Activated naive CD8-positive, alpha-beta T cell (primary cell): ENCODE data around the gene RABGAP1L.
"Not testable (repeated sequence)": the region's sequence is repeated elsewhere in the genome, so short reads cannot be mapped to it uniquely, and the experiment has no call there.

ENCODE experiments used
- H3K27ac Mint-ChIP-seq: one replicate; pipeline ENCODE4 v1.8.0; 2021; ENCODE audit warnings: mixed read lengths
- H3K27me3 Mint-ChIP-seq: one replicate; pipeline ENCODE4 v1.8.0; 2021; ENCODE audit warnings: mixed read lengths
- H3K36me3 Mint-ChIP-seq: one replicate; pipeline ENCODE4 v1.8.0; 2021; ENCODE audit warnings: mixed read lengths
- H3K4me1 Mint-ChIP-seq: one replicate; pipeline ENCODE4 v1.8.0; 2021; ENCODE audit warnings: low read depth, mixed read lengths
- H3K4me3 Mint-ChIP-seq: one replicate; pipeline ENCODE4 v1.8.0; 2021; ENCODE audit warnings: mild to moderate bottlenecking, mixed read lengths
- H3K9me3 Mint-ChIP-seq: one replicate; pipeline ENCODE4 v1.8.0; 2021; ENCODE audit warnings: low read depth, mixed read lengths

RABGAP1L gene

GRCh38 chr1:175024773-175025172, 865.5 kb downstream of the RABGAP1L start:
- H3K36me3 Mint-ChIP-seq, result peaks cover 2% of the 10 kb centered on the region
- peak overlapping the region; percentile 70 for H3K4me3 Mint-ChIP-seq
- peak overlapping the region; percentile 97 for H3K27ac Mint-ChIP-seq
- H3K27me3 Mint-ChIP-seq, result no peaks in the 10 kb centered on the region
- H3K9me3 Mint-ChIP-seq, result peaks cover 4% of the 10 kb centered on the region
- H3K4me1 Mint-ChIP-seq, result peaks cover 40% of the 10 kb centered on the region

GRCh38 chr1:175033953-175034352, 874.6 kb downstream of the RABGAP1L start:
- no peak overlapping the region for H3K27ac Mint-ChIP-seq
- H3K4me3 Mint-ChIP-seq, result no peak overlapping the region
- H3K36me3 Mint-ChIP-seq, result no peaks in the 10 kb centered on the region
- peaks cover 7% of the 10 kb centered on the region for H3K4me1 Mint-ChIP-seq
- H3K27me3 Mint-ChIP-seq, result no peaks in the 10 kb centered on the region
- no peaks in the 10 kb centered on the region for H3K9me3 Mint-ChIP-seq

GRCh38 chr1:175034775-175035174, 875.5 kb downstream of the RABGAP1L start:
- H3K36me3 Mint-ChIP-seq, result no peaks in the 10 kb centered on the region
- no peak overlapping the region for H3K27ac Mint-ChIP-seq
- H3K4me1 Mint-ChIP-seq, result peaks cover under 1% of the 10 kb centered on the region
- H3K4me3 Mint-ChIP-seq, result no peak overlapping the region
- no peaks in the 10 kb centered on the region for H3K9me3 Mint-ChIP-seq
- H3K27me3 Mint-ChIP-seq, result no peaks in the 10 kb centered on the region

- no peaks in the 10 kb centered on the region for H3K36me3 Mint-ChIP-seq
- H3K27me3 Mint-ChIP-seq, result no peaks in the 10 kb centered on the region
- no peaks in the 10 kb centered on the region for H3K9me3 Mint-ChIP-seq
- H3K4me3 Mint-ChIP-seq, result no peak overlapping the region
- H3K4me1 Mint-ChIP-seq, result no peaks in the 10 kb centered on the region
- H3K27ac Mint-ChIP-seq, result no peak overlapping the region
These were observed 876.5 kb downstream of the RABGAP1L start for GRCh38 chr1:175035865-175036264.

GRCh38 chr1:175036476-175036875, 877.2 kb downstream of the RABGAP1L start:
- no peak overlapping the region for H3K27ac Mint-ChIP-seq
- H3K27me3 Mint-ChIP-seq, result no peaks in the 10 kb centered on the region
- H3K4me1 Mint-ChIP-seq, result no peaks in the 10 kb centered on the region
- H3K4me3 Mint-ChIP-seq, result no peak overlapping the region
- H3K36me3 Mint-ChIP-seq, result no peaks in the 10 kb centered on the region
- H3K9me3 Mint-ChIP-seq, result no peaks in the 10 kb centered on the region

GRCh38 chr1:175037416-175037815, 878.1 kb downstream of the RABGAP1L start:
- Mint-ChIP-seq H3K9me3 (no peaks in the 10 kb centered on the region), H3K27ac (no peak overlapping the region), H3K4me1 (no peaks in the 10 kb centered on the region), H3K27me3 (no peaks in the 10 kb centered on the region), H3K36me3 (no peaks in the 10 kb centered on the region), H3K4me3 (no peak overlapping the region)

GRCh38 chr1:175040324-175040879, 881.1 kb downstream of the RABGAP1L start:
- Mint-ChIP-seq H3K4me3 (no peak overlapping the region), H3K27me3 (peaks cover 4% of the 10 kb centered on the region), H3K36me3 (no peaks in the 10 kb centered on the region), H3K4me1 (no peaks in the 10 kb centered on the region), H3K9me3 (no peaks in the 10 kb centered on the region), H3K27ac (no peak overlapping the region)

GRCh38 chr1:175042650-175043049, 883.3 kb downstream of the RABGAP1L start:
- H3K4me1 Mint-ChIP-seq, result no peaks in the 10 kb centered on the region
- H3K27ac Mint-ChIP-seq, result no peak overlapping the region
- no peaks in the 10 kb centered on the region for H3K36me3 Mint-ChIP-seq
- H3K4me3 Mint-ChIP-seq, result no peak overlapping the region
- H3K27me3 Mint-ChIP-seq, result peaks cover 7% of the 10 kb centered on the region
- no peaks in the 10 kb centered on the region for H3K9me3 Mint-ChIP-seq

- H3K9me3 Mint-ChIP-seq, result no peaks in the 10 kb centered on the region
- H3K4me3 Mint-ChIP-seq, result no peak overlapping the region
- H3K27ac Mint-ChIP-seq, result no peak overlapping the region
- H3K36me3 Mint-ChIP-seq, result peaks cover 2% of the 10 kb centered on the region
- H3K4me1 Mint-ChIP-seq, result no peaks in the 10 kb centered on the region
- peaks cover 14% of the 10 kb centered on the region for H3K27me3 Mint-ChIP-seq
These were observed 884.5 kb downstream of the RABGAP1L start for GRCh38 chr1:175043824-175044223.

- not testable (repeated sequence) for H3K9me3 Mint-ChIP-seq, H3K4me1 Mint-ChIP-seq, H3K4me3 Mint-ChIP-seq, H3K36me3 Mint-ChIP-seq, H3K27ac Mint-ChIP-seq
- peaks cover 20% of the 10 kb centered on the region for H3K27me3 Mint-ChIP-seq
These were observed 885.3 kb downstream of the RABGAP1L start for GRCh38 chr1:175044591-175044990.
